T-cell (primary cell): Measurements from ENCODE around the gene PAXIP1. TPM values are rescaled to one million over a fixed set of nuclear protein-coding genes. Genes with fewer than 3 reads are reported as not detected.

Experiments used
- ATAC-seq, 4 experiments: fragments of 200-7000 bp in 3 of 4; fragments of 150-1000 bp in 1 of 4; cut with Tn5 transposase; replicated peaks in 1 of 4; 1 replicate in 3 of 4; 2 replicates in 1 of 4; pipeline ENCODE4 v1.10.0; 2021; ENCODE audit warnings: moderate library complexity in 3 of 4, mild to moderate bottlenecking in 2 of 4, moderate number of reproducible peaks in 1 of 4
- CTCF ChIA-PET, 2 donors: fragments of 300-600 bp; sonication (Branson Sonifier 250); formaldehyde crosslinking; loops; one replicate each; lab custom pipeline; 2022; ENCODE audit warnings: antibody characterized with exemption in 2 of 2; lab: Charles Lee
- POLR2A ChIA-PET, 2 donors: fragments of 300-600 bp; sonication (Branson Sonifier 250); formaldehyde crosslinking; loops; one replicate each; lab custom pipeline; 2022; ENCODE audit warnings: antibody characterized with exemption in 2 of 2; lab: Charles Lee
- DNase-seq, 35 experiments: peaks; one replicate each; pipeline versions ENCODE4 v3.0.0 to v3.0.0-alpha.2; 2013 to 2023
- H3K27ac ChIP-seq: one replicate; pipeline ENCODE4 v1.5.1; 2013; ENCODE audit warnings: low read length
- H3K27me3 ChIP-seq, 2 experiments: replicated peaks in 1 of 2; 1 replicate in 1 of 2; 2 replicates in 1 of 2; pipeline versions ENCODE4 v1.6.1 to v1.7.0; 2013; ENCODE audit warnings: low read length in 1 of 2, mixed read lengths in 1 of 2; ENCODE audit not compliant: control insufficient read depth in 2 of 2, insufficient read depth in 2 of 2; ENCODE audit errors: extremely low read depth in 1 of 2
- H3K36me3 ChIP-seq, 2 donors: 1 replicate in 1 of 2; 2 replicates in 1 of 2; pipeline versions ENCODE4 v1.6.1 to v1.7.0; 2013; ENCODE audit warnings: low read length in 1 of 2; ENCODE audit not compliant: control insufficient read depth in 2 of 2, insufficient read depth in 1 of 2; ENCODE audit errors: extremely low read depth in 1 of 2
- H3K4me1 ChIP-seq, 2 experiments: 1 replicate in 1 of 2; 2 replicates in 1 of 2; pipeline versions ENCODE4 v1.6.1 to v1.7.0; 2013; ENCODE audit warnings: low read length in 2 of 2, mixed read lengths in 1 of 2; ENCODE audit not compliant: insufficient read depth in 2 of 2, control insufficient read depth in 1 of 2; ENCODE audit errors: extremely low read depth in 1 of 2
- H3K4me3 ChIP-seq, 2 donors: 1 replicate in 1 of 2; 2 replicates in 1 of 2; pipeline versions ENCODE4 v1.5.1 to v1.7.0; 2013; ENCODE audit warnings: mild to moderate bottlenecking in 2 of 2, low read length in 1 of 2, moderate library complexity in 1 of 2; ENCODE audit not compliant: control insufficient read depth in 1 of 2; ENCODE audit errors: extremely low read depth in 1 of 2
- H3K9me3 ChIP-seq: 2 replicates; pipeline ENCODE4 v1.7.0; 2013
- H3K27ac Mint-ChIP-seq, 2 donors: one replicate each; pipeline ENCODE4 v1.8.0; 2020 to 2021; ENCODE audit warnings: mild to moderate bottlenecking in 2 of 2, mixed read lengths in 2 of 2
- H3K27me3 Mint-ChIP-seq, 2 donors: one replicate each; pipeline ENCODE4 v1.8.0; 2021 to 2022; ENCODE audit warnings: mixed read lengths in 2 of 2
- H3K36me3 Mint-ChIP-seq: one replicate; pipeline ENCODE4 v1.8.0; 2021; ENCODE audit warnings: mixed read lengths
- H3K4me1 Mint-ChIP-seq, 3 donors: one replicate each; pipeline ENCODE4 v1.8.0; 2020 to 2022; ENCODE audit warnings: mixed read lengths in 3 of 3, mild to moderate bottlenecking in 1 of 3
- H3K4me3 Mint-ChIP-seq, 3 donors: one replicate each; pipeline ENCODE4 v1.8.0; 2020 to 2022; ENCODE audit warnings: mild to moderate bottlenecking in 3 of 3, mixed read lengths in 3 of 3, moderate library complexity in 3 of 3
- H3K9me3 Mint-ChIP-seq, 3 donors: one replicate each; pipeline ENCODE4 v1.8.0; 2020 to 2022; ENCODE audit warnings: mixed read lengths in 3 of 3
- WGBS: methylation state at CpG from one replicate; pipeline ENCODE4 v1.1.5; 2013; ENCODE audit warnings: missing lambda C conversion rate; ENCODE audit not compliant: insufficient coverage; 5-methylcytosine and 5-hydroxymethylcytosine counted together
- total RNA-seq, 35 experiments: library from RNA in 6 of 35; stranded (reverse) in 6 of 35; fragments of 120-200 nt in 1 of 35; gene quantifications; one replicate each; pipeline versions ENCODE4 v1.2.1 to v1.2.4 and lab custom pipeline; 2013 to 2026

Gene PAXIP1
- total RNA-seq, 5 donors from 2014 or later (not counting 1 experiment from before 2014, with no cell fraction given), result 10.1 to 12.6 (median 12.3) TPM

DNA sequence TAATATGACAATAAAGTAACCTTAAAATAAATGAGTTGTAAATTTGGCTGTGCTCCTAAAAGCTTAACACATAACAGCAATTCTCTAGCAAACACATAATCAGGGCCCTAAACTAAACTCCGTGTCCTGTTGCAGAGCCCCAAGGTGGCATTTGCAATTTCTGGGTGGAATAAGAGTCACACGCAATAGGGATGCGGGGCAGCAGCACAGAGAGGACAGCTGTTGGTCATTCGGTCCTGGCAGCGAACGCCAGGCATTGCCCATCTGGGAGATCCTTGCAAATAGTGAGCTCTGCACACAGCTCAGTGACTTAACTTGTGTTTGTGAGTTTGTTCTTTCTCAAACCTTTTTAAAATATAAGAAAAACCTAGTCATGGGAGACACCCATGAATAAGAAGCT, 25.7 kb downstream of the PAXIP1 start:
- no peaks in the 10 kb centered on the region for H3K9me3 ChIP-seq
- no peaks in the 10 kb centered on the region for H3K27me3 Mint-ChIP-seq
- DNase-seq (no peak), ATAC-seq (no peak)
- no peak overlapping the region for H3K4me3 Mint-ChIP-seq
- no peaks in the 10 kb centered on the region for H3K9me3 Mint-ChIP-seq
- ChIA-PET CTCF (no interaction called here), POLR2A (no interaction called here)
- peaks cover 8 to 10% of the 10 kb centered on the region in 2 donors for H3K36me3 ChIP-seq
- no peak overlapping the region for H3K27ac ChIP-seq
- no peak overlapping the region for H3K27ac Mint-ChIP-seq
- H3K4me3 ChIP-seq, result no peak overlapping the region
- 100% methylated on average over 2 of the region's 6 CpGs for WGBS
- H3K36me3 Mint-ChIP-seq, result peaks cover 42% of the 10 kb centered on the region
- H3K4me1 ChIP-seq, result no peaks in the 10 kb centered on the region
- no peaks in the 10 kb centered on the region for H3K27me3 ChIP-seq
- peaks cover 10 to 16% (median 11%) of the 10 kb centered on the region in 3 donors for H3K4me1 Mint-ChIP-seq

DNA sequence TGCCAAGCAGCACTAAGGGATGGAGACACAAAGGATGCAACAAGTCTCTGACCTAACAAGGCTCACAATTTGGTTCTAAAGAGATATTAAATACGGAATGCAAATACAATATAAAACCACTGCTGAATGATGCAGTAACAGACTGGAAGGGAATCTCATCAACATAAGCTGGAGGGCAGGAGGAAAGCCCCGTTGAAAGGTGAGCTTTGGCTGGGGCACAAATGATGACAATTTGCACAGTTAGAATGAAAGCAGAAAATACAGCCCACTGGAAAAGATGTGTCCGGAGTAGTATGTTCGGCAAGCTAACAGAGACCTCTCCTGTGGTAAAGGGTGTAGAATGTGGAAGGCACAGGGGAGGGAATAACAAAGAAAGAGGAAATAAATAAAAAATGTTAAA, 26.1 kb downstream of the PAXIP1 start:
- Histone ChIP-seq H3K36me3 (peaks cover 8 to 10% of the 10 kb centered on the region in 2 donors), H3K9me3 (no peaks in the 10 kb centered on the region), H3K27ac (no peak overlapping the region), H3K4me3 (no peak overlapping the region), H3K4me1 (no peaks in the 10 kb centered on the region), H3K27me3 (no peaks in the 10 kb centered on the region)
- H3K4me1 Mint-ChIP-seq, result peaks cover 10 to 18% (median 11%) of the 10 kb centered on the region in 3 donors
- WGBS, result 87% methylated on average over 1 of the region's 4 CpGs
- H3K27ac Mint-ChIP-seq, result no peak overlapping the region
- ChIA-PET POLR2A (no interaction called here), CTCF (no interaction called here)
- H3K9me3 Mint-ChIP-seq, result no peaks in the 10 kb centered on the region
- ATAC-seq (no peak), DNase-seq (no peak)
- peaks cover 43% of the 10 kb centered on the region for H3K36me3 Mint-ChIP-seq
- no peak overlapping the region for H3K4me3 Mint-ChIP-seq
- H3K27me3 Mint-ChIP-seq, result no peaks in the 10 kb centered on the region

DNA sequence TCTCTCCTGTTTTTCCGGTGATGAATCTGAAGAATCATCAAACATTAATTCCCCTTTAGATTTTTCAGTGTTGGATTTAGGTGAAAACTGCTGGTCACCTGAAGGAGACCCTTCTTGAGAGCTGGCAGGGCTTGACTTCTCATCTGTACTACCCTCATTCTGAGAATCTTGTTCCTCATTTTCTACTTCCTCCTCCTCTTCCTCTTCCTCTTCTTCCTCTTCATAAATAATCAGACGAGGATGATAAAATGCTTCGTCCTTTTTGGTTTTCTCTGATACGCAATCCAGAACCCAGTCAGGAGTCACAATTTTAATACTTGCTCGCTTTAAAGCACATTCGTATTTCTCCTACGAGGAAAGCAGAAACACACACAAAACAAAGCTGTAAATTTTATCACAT, 26.9 kb downstream of the PAXIP1 start:
- Mint-ChIP-seq H3K27me3 (no peaks in the 10 kb centered on the region), H3K4me1 (peaks cover 10 to 27% (median 15%) of the 10 kb centered on the region in 3 donors), H3K9me3 (no peaks in the 10 kb centered on the region), H3K4me3 (no peak overlapping the region), H3K27ac (no peak overlapping the region), H3K36me3 (peaks cover 46% of the 10 kb centered on the region)
- DNase-seq (no peak), ATAC-seq (no peak)
- H3K4me3 ChIP-seq, result no peak overlapping the region
- 77% methylated on average over 3 of the region's 7 CpGs for whole genome bisulfite sequencing
- H3K9me3 ChIP-seq, result no peaks in the 10 kb centered on the region
- CTCF ChIA-PET, result interaction anchor here in 1 of 2 donors (1.3 kb wide), 1 partner anchor 48 kb away, joined by 4 read pairs; no protein-coding TSS in a partner anchor
- no peak overlapping the region for H3K27ac ChIP-seq
- no peaks in the 10 kb centered on the region for H3K4me1 ChIP-seq
- POLR2A ChIA-PET, result no interaction called here
- peaks cover 8 to 10% of the 10 kb centered on the region in 2 donors for H3K36me3 ChIP-seq
- no peaks in the 10 kb centered on the region for H3K27me3 ChIP-seq

DNA sequence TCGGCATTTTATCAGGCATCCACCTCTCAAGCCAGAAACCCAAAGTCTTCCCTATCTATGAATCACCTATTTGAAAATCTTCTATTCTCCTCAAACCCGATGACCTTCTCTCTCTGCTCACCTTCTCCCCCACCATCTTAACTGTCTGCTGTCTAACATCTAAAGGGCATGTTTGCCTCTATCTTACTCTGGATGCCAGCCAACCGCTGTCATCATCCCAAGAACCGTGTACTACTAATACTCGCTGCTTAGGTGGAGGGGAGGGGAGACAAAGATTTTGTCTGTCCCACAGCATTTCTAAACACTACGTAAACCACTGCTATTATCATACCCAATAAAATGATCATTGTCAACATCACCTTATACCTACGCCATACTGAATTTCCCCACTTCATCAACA, 29.5 kb downstream of the PAXIP1 start:
- CTCF ChIA-PET, result interaction anchor here in 1 of 2 donors (0.6 kb wide), 1 partner anchor 41 kb away, joined by 4 read pairs; no protein-coding TSS in a partner anchor
- DNase-seq, result no peak
- H3K4me3 Mint-ChIP-seq, result no peak overlapping the region
- Histone ChIP-seq H3K27me3 (no peaks in the 10 kb centered on the region), H3K4me1 (peaks cover 0 to 2% of the 10 kb centered on the region in 2 experiments), H3K4me3 (no peak overlapping the region), H3K36me3 (peaks cover 18 to 19% of the 10 kb centered on the region in 2 donors), H3K9me3 (no peaks in the 10 kb centered on the region), H3K27ac (no peak overlapping the region)
- ATAC-seq, result no peak
- no peaks in the 10 kb centered on the region for H3K27me3 Mint-ChIP-seq
- no peaks in the 10 kb centered on the region for H3K9me3 Mint-ChIP-seq
- POLR2A ChIA-PET, result interaction anchor here in 1 of 2 donors (0.5 kb wide), 1 partner anchor 33 kb away, joined by 4 read pairs; no protein-coding TSS in a partner anchor
- peaks cover 42% of the 10 kb centered on the region for H3K36me3 Mint-ChIP-seq
- peaks cover 18 to 42% (median 19%) of the 10 kb centered on the region in 3 donors for H3K4me1 Mint-ChIP-seq
- WGBS, result 100% methylated on average over 1 of the region's 7 CpGs
- no peak overlapping the region for H3K27ac Mint-ChIP-seq

DNA sequence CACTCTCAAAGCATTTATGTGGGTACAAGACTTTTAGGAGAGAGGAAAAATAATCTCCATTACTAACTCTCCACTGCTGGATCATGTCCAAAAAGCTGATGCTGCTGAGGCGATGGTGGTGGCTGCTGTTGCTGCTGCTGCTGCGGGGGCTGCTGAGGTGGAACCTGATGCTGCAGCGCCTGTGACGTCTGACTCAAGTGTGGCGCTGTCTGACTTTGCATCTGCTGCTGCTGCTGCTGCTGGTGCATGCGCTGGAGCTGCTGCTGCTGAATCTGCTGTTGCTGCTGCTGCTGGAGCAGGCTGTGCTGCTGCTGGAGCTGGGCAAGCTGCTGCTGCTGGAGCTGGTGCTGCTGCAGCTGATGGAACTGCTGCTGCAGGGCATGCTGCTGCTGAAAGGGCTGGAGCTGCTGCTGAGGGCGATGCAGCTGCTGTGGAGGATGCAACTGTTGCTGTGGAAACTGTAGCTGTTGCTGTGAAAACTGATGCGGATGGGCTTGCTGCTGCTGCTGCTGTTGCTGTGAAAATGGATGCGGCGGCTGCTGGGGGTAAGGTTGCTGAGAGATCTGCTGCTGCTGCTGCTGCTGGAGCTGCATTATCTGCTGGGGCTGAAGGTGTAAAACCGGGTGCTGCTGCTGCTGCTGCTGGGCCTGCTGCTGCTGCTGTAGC, 34.5 kb downstream of the PAXIP1 start:
- Mint-ChIP-seq H3K9me3 (no peaks in the 10 kb centered on the region), H3K36me3 (peaks cover 53% of the 10 kb centered on the region), H3K27ac (no peak overlapping the region), H3K4me3 (peak overlapping the region in 1 of 3 donors; percentile 12), H3K27me3 (no peaks in the 10 kb centered on the region), H3K4me1 (peaks cover 8 to 33% (median 8%) of the 10 kb centered on the region in 3 donors)
- peaks cover 0 to 2% of the 10 kb centered on the region in 2 experiments for H3K4me1 ChIP-seq
- DNase-seq, result peak in 1 of 35 experiments; percentile 5
- no peak for ATAC-seq
- no peaks in the 10 kb centered on the region for H3K9me3 ChIP-seq
- H3K27ac ChIP-seq, result no peak overlapping the region
- 94% methylated on average over 11 of the region's 11 CpGs for WGBS
- no peak overlapping the region for H3K4me3 ChIP-seq
- ChIA-PET CTCF (no interaction called here), POLR2A (no interaction called here)
- peaks cover 26 to 34% of the 10 kb centered on the region in 2 donors for H3K36me3 ChIP-seq
- no peaks in the 10 kb centered on the region for H3K27me3 ChIP-seq

DNA sequence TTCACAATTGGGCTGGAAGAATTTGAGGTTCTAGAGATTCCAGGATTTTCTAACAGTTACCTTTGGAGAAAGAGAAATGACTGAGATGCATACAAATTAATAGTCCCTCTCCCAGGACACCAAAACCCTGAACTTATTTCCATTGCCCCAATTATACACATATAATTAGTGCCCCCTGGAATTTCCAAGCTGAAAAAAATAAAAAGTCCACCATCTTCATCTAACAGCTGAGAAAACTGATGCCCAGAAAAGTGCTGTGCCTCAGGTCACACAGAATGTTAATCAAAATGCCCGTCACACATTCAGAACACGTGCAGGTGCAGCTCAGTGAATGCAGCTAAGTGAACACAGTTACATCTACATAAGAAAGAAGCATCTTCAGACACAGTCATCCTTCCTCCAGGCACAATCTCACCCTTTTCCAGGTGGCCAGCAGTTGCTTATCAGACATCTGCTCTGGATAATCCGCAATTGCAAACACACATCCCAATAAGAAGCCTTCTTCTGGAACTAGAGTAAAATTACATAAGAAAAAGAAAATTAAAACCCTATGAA, 35.4 kb downstream of the PAXIP1 start:
- Mint-ChIP-seq H3K9me3 (no peaks in the 10 kb centered on the region), H3K27ac (no peak overlapping the region), H3K36me3 (peaks cover 48% of the 10 kb centered on the region), H3K27me3 (no peaks in the 10 kb centered on the region), H3K4me1 (peaks cover 8 to 25% (median 8%) of the 10 kb centered on the region in 3 donors), H3K4me3 (no peak overlapping the region)
- Histone ChIP-seq H3K36me3 (peaks cover 18 to 44% of the 10 kb centered on the region in 2 donors), H3K4me3 (no peak overlapping the region), H3K27me3 (no peaks in the 10 kb centered on the region), H3K4me1 (peaks cover 0 to 2% of the 10 kb centered on the region in 2 experiments), H3K9me3 (no peaks in the 10 kb centered on the region), H3K27ac (no peak overlapping the region)
- ChIA-PET CTCF (no interaction called here), POLR2A (no interaction called here)
- DNase-seq, result no peak
- ATAC-seq, result no peak
- 100% methylated on average over 1 of the region's 3 CpGs for WGBS
